K562 (cell line): ENCODE data around the gene EXOSC6. TPM values are rescaled to one million over a fixed set of nuclear protein-coding genes. Genes with fewer than 3 reads are reported as not detected.

Experiments used
- ATAC-seq: fragments of 200-7000 bp; cut with Tn5 transposase; 3 replicates; pipeline ENCODE4 v1.9.1; 2020; ENCODE audit warnings: moderate library complexity
- BruUV-seq: library from RNA; stranded (reverse); fragments of 400-500 nt; replicated peaks from 2 replicates; lab custom pipeline; 2021; lab: Mats Ljungman, UMichigan
- CTCF ChIA-PET: fragments of 300-600 bp; formaldehyde crosslinking; extraction: SDS; loops from one replicate; lab custom pipeline; 2021; ENCODE audit warnings: low intra/inter-chr PET ratio; lab: Yijun Ruan, JAX
- POLR2A ChIA-PET: fragments of 300-600, 350-650 bp; sonication (Branson Sonifier 250); formaldehyde crosslinking; extraction: SDS; loops from one replicate; lab custom pipeline; 2021; ENCODE audit warnings: antibody characterized with exemption, inconsistent platforms; lab: Yijun Ruan, JAX
- DNase-seq, 4 experiments: peaks; one replicate each; pipeline versions ENCODE4 v3.0.0 to v3.0.0-alpha.2; 2011 to 2018; ENCODE audit warnings: low spot score in 3 of 4, mixed read lengths in 3 of 4; ENCODE audit errors: extremely low read depth in 1 of 4
- FAIRE-seq: peaks from 2 replicates; lab custom pipeline; 2011; peaks lifted over from hg19 to GRCh38; lab: Jason Lieb, UNC
- H2AFZ ChIP-seq: 2 replicates; pipeline ENCODE4 v1.6.0; 2011; ENCODE audit warnings: low read depth, low read length, control low read depth, inconsistent platforms
- H3K27ac ChIP-seq: fragments of 200-600 bp; 3 replicates; pipeline ENCODE4 v1.8.0; 2011; ENCODE audit warnings: low read depth, mild to moderate bottlenecking, control low read depth, inconsistent platforms, low read length, moderate library complexity, mixed read lengths; ENCODE audit errors: extremely low read depth
- H3K27me3 ChIP-seq, 2 experiments: fragments of 300-600 bp in 1 of 2; 2 replicates in 1 of 2; 3 replicates in 1 of 2; pipeline versions ENCODE4 v1.6.0 to v1.8.0; 2011; ENCODE audit warnings: inconsistent platforms in 2 of 2, low read length in 2 of 2, mild to moderate bottlenecking in 1 of 2, mixed read lengths in 1 of 2, moderate library complexity in 1 of 2; ENCODE audit not compliant: control insufficient read depth in 2 of 2, insufficient read depth in 2 of 2
- H3K36me3 ChIP-seq: fragments of 300-600 bp; 3 replicates; pipeline ENCODE4 v1.8.0; 2011; ENCODE audit warnings: mild to moderate bottlenecking, low read length, inconsistent platforms; ENCODE audit not compliant: control insufficient read depth, insufficient read depth
- H3K4me1 ChIP-seq, 2 experiments: fragments of 200-600 bp in 1 of 2; replicated peaks in 1 of 2; 2 replicates in 1 of 2; 3 replicates in 1 of 2; pipeline versions ENCODE4 v1.5.1 to v1.8.0; 2011; ENCODE audit warnings: inconsistent platforms in 2 of 2, low read length in 2 of 2, mild to moderate bottlenecking in 1 of 2, mixed read lengths in 1 of 2, moderate library complexity in 1 of 2; ENCODE audit not compliant: control insufficient read depth in 2 of 2, insufficient read depth in 2 of 2
- H3K4me2 ChIP-seq: 2 replicates; pipeline ENCODE4 v1.6.1; 2011; ENCODE audit warnings: low read length, control low read depth, inconsistent platforms, mixed read lengths; ENCODE audit not compliant: insufficient read depth
- H3K4me3 ChIP-seq: fragments of 200-600 bp; sonication (generic), shearing (Covaris generic); 2 replicates; pipeline ENCODE4 v1.5.1; 2016; ENCODE audit warnings: control low read depth, inconsistent platforms
- H3K79me2 ChIP-seq: fragments of 200-600 bp; 3 replicates; pipeline ENCODE4 v1.8.0; 2011; ENCODE audit warnings: low read length, inconsistent platforms; ENCODE audit not compliant: control insufficient read depth, insufficient read depth
- H3K9ac ChIP-seq, 2 experiments: 2 replicates each; pipeline versions ENCODE4 v1.6.0 to v1.6.1; 2011; ENCODE audit warnings: low read depth in 2 of 2, low read length in 2 of 2, control low read depth in 1 of 2, inconsistent platforms in 1 of 2, mild to moderate bottlenecking in 1 of 2, mixed read lengths in 1 of 2; ENCODE audit not compliant: insufficient read depth in 1 of 2
- H3K9me1 ChIP-seq: one replicate; pipeline ENCODE4 v1.6.0; 2011; ENCODE audit warnings: inconsistent platforms, mild to moderate bottlenecking, low read length, moderate library complexity; ENCODE audit not compliant: control insufficient read depth, insufficient read depth
- H3K9me3 ChIP-seq: replicated peaks from 2 replicates; pipeline ENCODE4 v1.5.1; 2011; ENCODE audit warnings: low read depth, low read length, inconsistent platforms; ENCODE audit not compliant: control insufficient read depth, insufficient read depth
- H4K20me1 ChIP-seq: replicated peaks from 2 replicates; pipeline ENCODE4 v1.6.1; 2011; ENCODE audit warnings: low read length, inconsistent platforms, mixed read lengths; ENCODE audit not compliant: control insufficient read depth, insufficient read depth
- ARID2 ChIP-seq: fragments of 450-650 bp; IDR thresholded peaks from 2 replicates; pipeline ENCODE4 v1.6.1; 2017; ENCODE audit warnings: antibody characterized with exemption, mild to moderate bottlenecking
- HMGXB4 ChIP-seq: sonication (generic); formaldehyde crosslinking; IDR thresholded peaks from 2 replicates; pipeline ENCODE4 v1.8.1; 2023; ENCODE audit warnings: mild to moderate bottlenecking, missing genetic modification reagents
- NFE2L1 ChIP-seq: fragments of 450-650 bp; IDR thresholded peaks from 2 replicates; pipeline ENCODE4 v1.6.1; 2016; ENCODE audit warnings: missing genetic modification characterization, low read depth, mild to moderate bottlenecking, missing compliant biosample characterization, moderate library complexity, borderline replicate concordance
- POLR2AphosphoS5 ChIP-seq: IDR thresholded peaks from 2 replicates; pipeline ENCODE4 v1.6.1; 2011; ENCODE audit warnings: mild to moderate bottlenecking, low read depth, low read length, moderate library complexity; ENCODE audit not compliant: control insufficient read depth, insufficient read depth
- SNRNP70 ChIP-seq: fragments of 200-400 bp; formaldehyde crosslinking; optimal IDR thresholded peaks from 2 replicates; pipeline ENCODE3; 2017; ENCODE audit warnings: low read depth, low read length
- TAL1 ChIP-seq: fragments of 450-650 bp; IDR thresholded peaks from 2 replicates; pipeline ENCODE4 v1.6.1; 2016; ENCODE audit warnings: mild to moderate bottlenecking
- TRIM28 ChIP-seq: fragments of 450-650 bp; IDR thresholded peaks from 2 replicates; pipeline ENCODE4 v1.6.1; 2017
- ZKSCAN1 ChIP-seq: fragments of 150-350 bp; IDR thresholded peaks from 2 replicates; pipeline ENCODE4 v1.6.1; 2016; ENCODE audit warnings: low read depth, low read length
- ZNF121 ChIP-seq: sonication (generic); formaldehyde crosslinking; conservative IDR thresholded peaks from 2 replicates; pipeline ENCODE4 v1.8.0; 2022; ENCODE audit warnings: missing genetic modification reagents
- ZNF174 ChIP-seq: fragments of 250-450 bp; sonication (Bioruptor Pico); IDR thresholded peaks from 2 replicates; pipeline ENCODE4 v1.4.0; 2020; ENCODE audit warnings: mild to moderate bottlenecking
- ZNF316 ChIP-seq: fragments of 450-650 bp; IDR thresholded peaks from 2 replicates; pipeline ENCODE4 v1.6.1; 2016
- ZNF445 ChIP-seq: fragments of 250-450 bp; sonication (Bioruptor Pico); IDR thresholded peaks from 2 replicates; pipeline ENCODE4 v1.4.0; 2020; ENCODE audit warnings: low read depth, mild to moderate bottlenecking, moderate library complexity
- WGBS: fragments of 100-300 bp; shearing (Covaris generic); methylation state at CpG from one replicate; pipeline ENCODE4 v1.1.6; 2016; ENCODE audit warnings: low coverage, mixed read lengths; ENCODE audit not compliant: insufficient coverage; ENCODE audit errors: missing lambda C conversion rate; 5-methylcytosine and 5-hydroxymethylcytosine counted together
- in situ Hi-C: fragments of 300-500 bp; cut with MboI; formaldehyde crosslinking; loops from 4 replicates; pipeline ENCODE4 v1.15.0; 2018; ENCODE audit warnings: inconsistent platforms, mixed read lengths
- intact Hi-C: fragments of 100-400 bp; cut with micrococcal nuclease; formaldehyde crosslinking; loops from 2 replicates; pipeline ENCODE4 v1.14.2; 2022
- polyA plus RNA-seq, 8 experiments: library from polyadenylated mRNA; depleted of rRNA in 4 of 8; stranded (reverse) in 5 of 8; unstranded in 3 of 8; fragments of >200 nt; fragmentation: Nextera tagmentation in 2 of 8; fragmentation: Illumina TruSeq in 1 of 8; extraction: Ambion mirVana in 2 of 8; extraction: Trizol in 1 of 8; gene quantifications; 2 replicates each; pipeline versions ENCODE4 v1.2.1 to v1.2.3, GENCODE V29; 2011 to 2014; ENCODE audit warnings: inconsistent platforms in 1 of 8, missing spikeins in 1 of 8
- total RNA-seq, 7 experiments: library from RNA; depleted of rRNA in 6 of 7; stranded (reverse); fragments of >200 nt in 6 of 7; fragmentation: Illumina TruSeq in 2 of 7; extraction: Trizol in 2 of 7; gene quantifications; 2 replicates each; pipeline versions ENCODE4 v1.2.1 to v1.2.3, GENCODE V29; 2011 to 2021; ENCODE audit warnings: low replicate concordance in 1 of 7
- TF ChIP-seq, protein P1 (sequence below): sonication (generic); formaldehyde crosslinking; IDR thresholded peaks from 2 replicates; pipeline ENCODE4 v1.8.1; 2023; ENCODE audit warnings: mild to moderate bottlenecking, missing genetic modification reagents

EXOSC6 gene
- total and polyA plus RNA-seq, 9 of the 15 experiments (the other 6 are each of a cell fraction or from before 2014, with no cell fraction given), result 9.2 to 29.0 (median 15.6) TPM

- H3K27ac ChIP-seq, result no peak overlapping the region
- CTCF ChIA-PET, result no interaction called here
- no peak overlapping the region for H3K4me3 ChIP-seq
- no peaks in the 10 kb centered on the region for H3K36me3 ChIP-seq
- no peak for DNase-seq
- no peaks in the 10 kb centered on the region for H3K9me1 ChIP-seq
- no peak overlapping the region for H2AFZ ChIP-seq
- intact Hi-C loops (no loop called here), in situ Hi-C loops (no loop called here)
- peaks cover 4% of the 10 kb centered on the region; the same call in 1 of the 2 replicates for H3K9me3 ChIP-seq
- POLR2A ChIA-PET, result interaction anchor here (0.6 to 1.0 kb wide), 2 partner anchors 8 to 12 kb away, joined by 3 read pairs; no protein-coding TSS in a partner anchor
- H4K20me1 ChIP-seq, result no peaks in the 10 kb centered on the region
- no peak overlapping the region for H3K9ac ChIP-seq
- FAIRE-seq, result no peak
- TF ChIP-seq ZNF121 (CRISPR knock-in tag), result peak; percentile 74
- TF ChIP-seq NFE2L1 (tag), result no peak
- TF ChIP-seq ZKSCAN1, result no peak
- no peak for TF ChIP-seq SNRNP70
- TF ChIP-seq ARID2, result no peak
- no peak overlapping the region for H3K4me2 ChIP-seq
- no peak for ATAC-seq
- no peaks in the 10 kb centered on the region for H3K27me3 ChIP-seq
- peaks cover under 1 to 8% of the 10 kb centered on the region in 2 experiments; a peak in 3 of 5 replicates for H3K4me1 ChIP-seq
- BruUV-seq, result no TSS peak
- peaks cover 19% of the 10 kb centered on the region for H3K79me2 ChIP-seq
Measured at GRCh38 chr16:70295634-70296033, 43.9 kb upstream of the EXOSC6 start.

DNA sequence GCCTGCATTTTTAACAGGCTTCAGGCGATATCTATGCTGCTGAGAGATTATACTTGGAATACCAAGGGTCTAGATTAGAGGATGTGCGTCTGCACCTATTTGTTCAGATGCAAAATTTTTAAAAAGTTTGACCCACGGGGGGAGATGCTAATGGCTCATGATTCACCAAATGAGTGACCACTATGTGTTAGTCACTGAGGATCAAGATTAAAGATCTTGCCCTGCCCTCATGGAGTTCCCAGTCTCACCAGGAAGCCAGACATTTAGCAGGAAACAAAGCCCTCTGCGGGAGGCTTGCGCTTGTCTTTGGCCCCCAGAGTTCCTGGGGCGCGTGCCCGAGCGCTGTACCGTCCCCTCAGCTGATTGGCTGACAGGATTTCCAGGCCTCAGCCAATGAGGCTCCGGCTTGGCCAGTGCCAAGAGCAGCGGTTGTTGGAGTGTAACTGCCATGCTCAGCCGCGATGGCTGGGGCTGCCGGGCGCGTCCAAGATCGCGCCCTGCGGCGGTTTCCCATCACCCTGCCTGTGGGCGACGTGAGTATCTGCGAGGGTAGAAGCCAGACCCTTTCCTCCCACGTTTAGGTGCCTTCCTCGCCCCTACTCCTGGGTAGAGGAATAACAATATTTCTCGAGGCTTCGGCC is 42.8 kb upstream of the EXOSC6 start:
- 89% methylated on average over 28 of the region's 28 CpGs for WGBS
- Histone ChIP-seq H3K36me3 (no peaks in the 10 kb centered on the region), H3K4me3 (no peak overlapping the region), H3K27ac (no peak overlapping the region), H3K27me3 (no peaks in the 10 kb centered on the region), H3K79me2 (peaks cover 14% of the 10 kb centered on the region), H4K20me1 (no peaks in the 10 kb centered on the region), H3K9me1 (no peaks in the 10 kb centered on the region), H3K4me2 (no peak overlapping the region), H3K9ac (no peak overlapping the region), H3K4me1 (peaks cover 3 to 14% of the 10 kb centered on the region in 2 experiments; a peak in 4 of 5 replicates), H3K9me3 (peaks cover 4% of the 10 kb centered on the region; the same call in 1 of the 2 replicates), H2AFZ (no peak overlapping the region)
- DNase-seq (no peak), FAIRE-seq (no peak), ATAC-seq (no peak)
- no TSS peak for BruUV-seq
- POLR2A ChIA-PET, result no interaction called here
- CTCF ChIA-PET, result no interaction called here
- intact Hi-C loops, result no loop called here
- in situ Hi-C loops, result no loop called here
- TF ChIP-seq TAL1 (no peak), ZNF316 (peak; percentile 73), ZNF174 (no peak), ZNF445 (CRISPR knock-in tag) (0 out of 2 replicates have a peak, but pooled peaks have one; percentile 23), HMGXB4 (CRISPR knock-in tag) (no peak), POLR2AphosphoS5 (no peak), TRIM28 (0 out of 2 replicates have a peak, but pooled peaks have one; percentile 25)
- TF ChIP-seq, protein P1, sequence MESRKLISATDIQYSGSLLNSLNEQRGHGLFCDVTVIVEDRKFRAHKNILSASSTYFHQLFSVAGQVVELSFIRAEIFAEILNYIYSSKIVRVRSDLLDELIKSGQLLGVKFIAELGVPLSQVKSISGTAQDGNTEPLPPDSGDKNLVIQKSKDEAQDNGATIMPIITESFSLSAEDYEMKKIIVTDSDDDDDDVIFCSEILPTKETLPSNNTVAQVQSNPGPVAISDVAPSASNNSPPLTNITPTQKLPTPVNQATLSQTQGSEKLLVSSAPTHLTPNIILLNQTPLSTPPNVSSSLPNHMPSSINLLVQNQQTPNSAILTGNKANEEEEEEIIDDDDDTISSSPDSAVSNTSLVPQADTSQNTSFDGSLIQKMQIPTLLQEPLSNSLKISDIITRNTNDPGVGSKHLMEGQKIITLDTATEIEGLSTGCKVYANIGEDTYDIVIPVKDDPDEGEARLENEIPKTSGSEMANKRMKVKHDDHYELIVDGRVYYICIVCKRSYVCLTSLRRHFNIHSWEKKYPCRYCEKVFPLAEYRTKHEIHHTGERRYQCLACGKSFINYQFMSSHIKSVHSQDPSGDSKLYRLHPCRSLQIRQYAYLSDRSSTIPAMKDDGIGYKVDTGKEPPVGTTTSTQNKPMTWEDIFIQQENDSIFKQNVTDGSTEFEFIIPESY (CRISPR knock-in tag), result peak; percentile 80
